GM12878 (cell line): ENCODE results near the gene TSPO. TPM values are rescaled to one million over a fixed set of nuclear protein-coding genes. Genes with fewer than 3 reads are reported as not detected.
A peak's percentile ranks its signal among the peaks of the same experiment; 100 is the strongest.

ENCODE experiments used
- ATAC-seq: fragments of 200-7000 bp; cut with Tn5 transposase; 3 replicates; pipeline ENCODE4 v1.9.1; 2020; ENCODE audit warnings: mild to moderate bottlenecking, moderate library complexity
- Bru-seq: library from RNA; stranded (reverse); fragments of 400-500 nt; gene quantifications from one replicate; lab custom pipeline; 2021; lab: Mats Ljungman, UMichigan
- BruChase-seq, 2 experiments: library from RNA; stranded (reverse); fragments of 400-500 nt; gene quantifications; one replicate each; lab custom pipeline; 2021; lab: Mats Ljungman, UMichigan
- BruUV-seq: library from RNA; stranded (reverse); fragments of 400-500 nt; replicated peaks from 2 replicates; lab custom pipeline; 2021; lab: Mats Ljungman, UMichigan
- CTCF ChIA-PET: fragments of 300-600 bp; sonication (Branson Sonifier 250); formaldehyde crosslinking; extraction: SDS; loops from one replicate; lab custom pipeline; 2021; ENCODE audit warnings: inconsistent platforms; lab: Yijun Ruan, JAX
- POLR2A ChIA-PET: fragments of 350-600 bp; formaldehyde crosslinking; extraction: SDS; loops from one replicate; lab custom pipeline; 2021; ENCODE audit warnings: inconsistent platforms; lab: Charles Lee
- RAD21 ChIA-PET: fragments of 300-600 bp; sonication (Branson Sonifier 250); formaldehyde crosslinking; loops from one replicate; lab custom pipeline; 2023; ENCODE audit warnings: antibody characterized with exemption; ENCODE audit not compliant: unreplicated experiment; lab: Charles Lee
- SMC1A ChIA-PET: fragments of 300-600 bp; sonication (Branson Sonifier 250); formaldehyde crosslinking; loops from one replicate; lab custom pipeline; 2023; ENCODE audit not compliant: unreplicated experiment, uncharacterized antibody; lab: Charles Lee
- DNase-seq: peaks from one replicate; pipeline ENCODE4 v3.0.0-alpha.2; 2011; ENCODE audit warnings: low read depth, low spot score
- FAIRE-seq: peaks from 3 replicates; lab custom pipeline; 2011; peaks lifted over from hg19 to GRCh38; lab: Jason Lieb, UNC
- H2AFZ ChIP-seq: 2 replicates; pipeline ENCODE4 v1.6.0; 2011; ENCODE audit warnings: low read depth, low read length, control low read depth; ENCODE audit not compliant: control insufficient read depth
- H3K27ac ChIP-seq: 2 replicates; pipeline ENCODE4 v1.5.1; 2011; ENCODE audit warnings: control low read depth; ENCODE audit not compliant: control insufficient read depth, insufficient read depth
- H3K27me3 ChIP-seq, 2 experiments: replicated peaks in 1 of 2; 2 replicates each; pipeline versions ENCODE4 v1.6.0 to v1.6.1; 2011; ENCODE audit warnings: low read length in 1 of 2; ENCODE audit not compliant: control insufficient read depth in 2 of 2, insufficient read depth in 2 of 2
- H3K36me3 ChIP-seq, 2 experiments: 2 replicates each; pipeline ENCODE4 v1.5.1; 2011; ENCODE audit warnings: low read length in 1 of 2; ENCODE audit not compliant: control insufficient read depth in 2 of 2, insufficient read depth in 2 of 2
- H3K4me1 ChIP-seq: 2 replicates; pipeline ENCODE4 v1.6.1; 2011; ENCODE audit warnings: mild to moderate bottlenecking, low read length, moderate library complexity, mixed read lengths; ENCODE audit not compliant: control insufficient read depth, insufficient read depth
- H3K4me2 ChIP-seq: 2 replicates; pipeline ENCODE4 v1.6.0; 2011; ENCODE audit warnings: control low read depth; ENCODE audit not compliant: control insufficient read depth, insufficient read depth
- H3K4me3 ChIP-seq: fragments of 200-600 bp; sonication (generic); 2 replicates; pipeline ENCODE4 v1.5.1; 2016
- H3K79me2 ChIP-seq: 2 replicates; pipeline ENCODE4 v1.6.0; 2011; ENCODE audit warnings: low read length; ENCODE audit not compliant: control insufficient read depth, insufficient read depth
- H3K9ac ChIP-seq: 2 replicates; pipeline ENCODE4 v1.8.0; 2011; ENCODE audit warnings: low read length, control low read depth, mixed read lengths; ENCODE audit not compliant: control insufficient read depth, insufficient read depth
- H3K9me3 ChIP-seq: replicated peaks from 3 replicates; pipeline ENCODE4 v1.5.1; 2011; ENCODE audit warnings: mild to moderate bottlenecking, low read length; ENCODE audit not compliant: control insufficient read depth, insufficient read depth
- H4K20me1 ChIP-seq: 2 replicates; pipeline ENCODE4 v1.6.0; 2011; ENCODE audit not compliant: control insufficient read depth, insufficient read depth
- CREM ChIP-seq: IDR thresholded peaks from 2 replicates; pipeline ENCODE4 v1.6.1; 2014; ENCODE audit warnings: antibody characterized with exemption, low read depth
- IKZF1 ChIP-seq: fragments of 450-650 bp; conservative IDR thresholded peaks from 2 replicates; pipeline ENCODE4 v1.6.1; 2017; ENCODE audit warnings: antibody characterized with exemption, mild to moderate bottlenecking
- MEF2B ChIP-seq: fragments of 450-650 bp; IDR thresholded peaks from 2 replicates; pipeline ENCODE4 v1.6.1; 2018; ENCODE audit warnings: mild to moderate bottlenecking, moderate library complexity; ENCODE audit not compliant: partially characterized antibody, poor library complexity, severe bottlenecking
- RFX5 ChIP-seq: IDR thresholded peaks from 2 replicates; pipeline ENCODE4 v1.6.1; 2011; ENCODE audit warnings: low read depth, low read length, improper control_type of control experiment
- WGBS: methylation state at CpG from one replicate; pipeline ENCODE4 v1.1.6; 2016; ENCODE audit warnings: low lambda C conversion rate; ENCODE audit not compliant: insufficient replicate concordance, insufficient coverage; ENCODE audit errors: missing lambda C conversion rate; 5-methylcytosine and 5-hydroxymethylcytosine counted together
- in situ Hi-C: fragments of 300-500 bp; cut with MboI; formaldehyde crosslinking; loops from 9 replicates; pipeline ENCODE4 v1.14.3; 2018; ENCODE audit warnings: mixed read lengths
- intact Hi-C: fragments of 100-400 bp; cut with micrococcal nuclease; formaldehyde crosslinking; loops from one replicate; pipeline ENCODE4 v1.14.2; 2022; ENCODE audit not compliant: unreplicated experiment
- long read RNA-seq, 2 experiments: library from polyadenylated mRNA; unstranded; transcript quantifications; one replicate each; pipeline ENCODE4 v2.0.0, GENCODE V29; 2019 to 2020
- polyA minus RNA-seq, 3 experiments: library from RNA; depleted of rRNA, polyadenylated mRNA; stranded (reverse); fragments of >200 nt; gene quantifications; 2 replicates each; pipeline ENCODE4 v1.2.3, GENCODE V29; 2011
- polyA plus RNA-seq, 11 experiments: library from polyadenylated mRNA; depleted of rRNA in 4 of 11; unstranded in 6 of 11; stranded (reverse) in 5 of 11; fragments of >200 nt; fragmentation: Nextera tagmentation in 4 of 11; fragmentation: Illumina TruSeq in 1 of 11; extraction: Ambion mirVana in 4 of 11; extraction: Trizol in 1 of 11; gene quantifications; 1 replicate in 1 of 11; 2 replicates in 10 of 11; pipeline versions ENCODE4 v1.2.1 to v1.2.3, GENCODE V29; 2011 to 2016; ENCODE audit warnings: inconsistent platforms in 2 of 11, missing spikeins in 2 of 11, low read depth in 1 of 11
- total RNA-seq, 4 experiments: library from RNA; depleted of rRNA in 3 of 4; stranded (reverse); fragments of >200 nt in 3 of 4; fragmentation: Illumina TruSeq in 1 of 4; extraction: Trizol in 1 of 4; gene quantifications; 2 replicates each; pipeline versions ENCODE4 v1.2.1 to v1.2.3, GENCODE V29; 2013 to 2021
- TF ChIP-seq, protein P1 (sequence below): IDR thresholded peaks from 2 replicates; pipeline ENCODE4 v1.6.1; 2012; ENCODE audit warnings: low read depth, low read length, improper control_type of control experiment
- TF ChIP-seq, protein P2 (sequence below): fragments of 450-650 bp; IDR thresholded peaks from 2 replicates; pipeline ENCODE4 v1.6.1; 2017; ENCODE audit warnings: mild to moderate bottlenecking, moderate library complexity

TSPO gene
- 4.2 and 6.8 TPM in 2 replicates for total RNA-seq (2013; cell fraction: nucleolus; rRNA removed)
- total RNA-seq (2014; rRNA removed) (41.3 and 50.5 TPM in 2 replicates), total RNA-seq (2014; rRNA removed; fragmentation: Illumina TruSeq; extraction: Trizol) (4.9 and 6.6 TPM in 2 replicates), total RNA-seq (2021) (25.8 and 31.6 TPM in 2 replicates), polyA plus RNA-seq (2011; rRNA removed) (6.1 and 11.7 TPM in 2 replicates), polyA plus RNA-seq (2014; fragmentation: Illumina TruSeq; extraction: Trizol) (1.4 TPM in 1 of 2 replicates, not detected in the other), polyA plus RNA-seq (2014; fragmentation: Nextera tagmentation; extraction: Ambion mirVana) (1 to 10 TPM; 1.8 to 3.4 TPM), polyA plus RNA-seq (2014; rRNA removed) (41.1 and 46.8 TPM in 2 replicates), polyA plus RNA-seq (2016; fragmentation: Nextera tagmentation; extraction: Ambion mirVana) (10 to 100 TPM; 27.1 to 30.8 TPM), polyA minus RNA-seq (2011; rRNA and poly(A)+ RNA removed) (1.7 and 11.1 TPM in 2 replicates), Bru-seq, nascent RNA (percentile 58 among the genes with signal in this experiment), BruChase-seq, experiment 1, labeled RNA remaining after a 6-hour chase (percentile 58 among the genes with signal in this experiment), BruChase-seq, experiment 2, labeled RNA remaining after a 2-hour chase (percentile 57 among the genes with signal in this experiment)
- polyA plus RNA-seq (2011; ENCODE audit: low read depth), result 6.8 TPM
- 23.6 and 34.9 TPM in 2 replicates for polyA plus RNA-seq (2011; cell fraction: cytosol; rRNA removed)
- 19.5 and 31.3 TPM in 2 replicates for polyA plus RNA-seq (2011; cell fraction: nucleus; rRNA removed)
- polyA plus RNA-seq (2012), result 14.1 and 30.7 TPM in 2 replicates
- 3.7 and 5.5 TPM in 2 replicates for polyA minus RNA-seq (2011; cell fraction: cytosol; rRNA and poly(A)+ RNA removed)
- polyA minus RNA-seq (2011; cell fraction: nucleus; rRNA and poly(A)+ RNA removed), result 3.1 and 6.0 TPM in 2 replicates
- long read RNA-seq, experiment 1, transcript TSPO-202 (4 exons, 881 nt), result major isoform, 50 of 59 reads
- long read RNA-seq, experiment 1, partial matches to known transcripts, result 4 of 59 reads
- long read RNA-seq, experiment 1, other reads (novel, unspliced or antisense), result 0 of 59 reads
- long read RNA-seq, experiment 2, transcript TSPO-202 (4 exons, 881 nt), result major isoform, 18 of 24 reads
- long read RNA-seq, experiment 2, partial matches to known transcripts, result 2 of 24 reads
- long read RNA-seq, experiment 2, other reads (novel, unspliced or antisense), result 0 of 24 reads

DNA sequence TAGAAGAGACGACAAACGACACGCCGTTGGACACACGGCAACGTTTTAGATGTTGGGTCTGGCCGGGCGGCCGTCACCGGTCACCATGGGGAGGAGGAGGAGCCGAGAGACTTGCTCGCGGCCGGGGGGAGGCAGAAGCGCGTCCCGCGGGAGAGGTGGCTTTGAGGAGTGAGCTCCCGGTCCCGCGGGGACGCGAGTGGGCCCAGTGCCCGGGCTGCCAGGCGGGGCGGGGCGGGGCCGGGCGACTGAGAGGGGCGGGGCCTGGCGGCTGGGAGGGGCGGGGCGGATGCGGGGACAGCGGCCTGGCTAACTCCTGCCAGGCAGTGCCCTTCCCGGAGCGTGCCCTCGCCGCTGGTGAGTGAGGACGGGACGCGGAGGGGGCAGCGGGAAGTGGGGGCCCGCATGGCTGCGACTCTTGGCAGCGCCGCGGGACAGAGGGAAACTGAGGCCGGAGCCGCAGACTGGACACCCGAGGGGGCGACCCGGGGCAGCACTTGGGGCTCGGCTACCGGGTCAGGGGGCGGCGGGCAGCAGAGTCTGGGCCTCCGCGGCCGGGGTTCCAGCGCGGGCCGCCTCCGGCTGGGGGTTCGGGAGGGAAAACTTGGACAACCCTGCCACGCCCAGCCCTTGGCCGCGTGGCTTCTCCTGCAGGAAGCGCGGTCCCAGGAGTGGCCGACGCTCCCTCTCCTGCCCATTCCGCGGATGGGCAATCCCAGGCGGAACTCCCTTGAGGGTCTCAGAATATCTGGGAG is at the start of gene TSPO:
TSPO (plus strand) TSS at position 309 of the 752 bp plus-strand sequence. CDS start 7,680 bp downstream, outside the sequence.
- CTCF ChIA-PET, result no interaction called here
- peak; percentile 86 for ATAC-seq

More for the DNA sequence above, at the start of gene TSPO:
- intact Hi-C loops, result no loop called here
- TF ChIP-seq IKZF1 (peak; percentile 51; the same call in 1 of the 2 replicates), MEF2B (peak; percentile 15), CREM (no peak), RFX5 (peak; percentile 91)
- TF ChIP-seq, protein P1, sequence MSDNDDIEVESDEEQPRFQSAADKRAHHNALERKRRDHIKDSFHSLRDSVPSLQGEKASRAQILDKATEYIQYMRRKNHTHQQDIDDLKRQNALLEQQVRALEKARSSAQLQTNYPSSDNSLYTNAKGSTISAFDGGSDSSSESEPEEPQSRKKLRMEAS, result peak; percentile 45; the same call in 1 of the 2 replicates
- TF ChIP-seq, protein P2, sequence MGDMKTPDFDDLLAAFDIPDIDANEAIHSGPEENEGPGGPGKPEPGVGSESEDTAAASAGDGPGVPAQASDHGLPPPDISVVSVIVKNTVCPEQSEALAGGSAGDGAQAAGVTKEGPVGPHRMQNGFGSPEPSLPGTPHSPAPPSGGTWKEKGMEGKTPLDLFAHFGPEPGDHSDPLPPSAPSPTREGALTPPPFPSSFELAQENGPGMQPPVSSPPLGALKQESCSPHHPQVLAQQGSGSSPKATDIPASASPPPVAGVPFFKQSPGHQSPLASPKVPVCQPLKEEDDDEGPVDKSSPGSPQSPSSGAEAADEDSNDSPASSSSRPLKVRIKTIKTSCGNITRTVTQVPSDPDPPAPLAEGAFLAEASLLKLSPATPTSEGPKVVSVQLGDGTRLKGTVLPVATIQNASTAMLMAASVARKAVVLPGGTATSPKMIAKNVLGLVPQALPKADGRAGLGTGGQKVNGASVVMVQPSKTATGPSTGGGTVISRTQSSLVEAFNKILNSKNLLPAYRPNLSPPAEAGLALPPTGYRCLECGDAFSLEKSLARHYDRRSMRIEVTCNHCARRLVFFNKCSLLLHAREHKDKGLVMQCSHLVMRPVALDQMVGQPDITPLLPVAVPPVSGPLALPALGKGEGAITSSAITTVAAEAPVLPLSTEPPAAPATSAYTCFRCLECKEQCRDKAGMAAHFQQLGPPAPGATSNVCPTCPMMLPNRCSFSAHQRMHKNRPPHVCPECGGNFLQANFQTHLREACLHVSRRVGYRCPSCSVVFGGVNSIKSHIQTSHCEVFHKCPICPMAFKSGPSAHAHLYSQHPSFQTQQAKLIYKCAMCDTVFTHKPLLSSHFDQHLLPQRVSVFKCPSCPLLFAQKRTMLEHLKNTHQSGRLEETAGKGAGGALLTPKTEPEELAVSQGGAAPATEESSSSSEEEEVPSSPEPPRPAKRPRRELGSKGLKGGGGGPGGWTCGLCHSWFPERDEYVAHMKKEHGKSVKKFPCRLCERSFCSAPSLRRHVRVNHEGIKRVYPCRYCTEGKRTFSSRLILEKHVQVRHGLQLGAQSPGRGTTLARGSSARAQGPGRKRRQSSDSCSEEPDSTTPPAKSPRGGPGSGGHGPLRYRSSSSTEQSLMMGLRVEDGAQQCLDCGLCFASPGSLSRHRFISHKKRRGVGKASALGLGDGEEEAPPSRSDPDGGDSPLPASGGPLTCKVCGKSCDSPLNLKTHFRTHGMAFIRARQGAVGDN, result peak; percentile 54; the same call in 1 of the 2 replicates
- TF ChIP-seq, all 136 proteins: peak for 5
- BruUV-seq, result TSS peak; percentile 61
- DNase-seq (no peak), FAIRE-seq (no peak)
- SMC1A ChIA-PET, result interaction anchor here (0.6 kb wide), 1 partner anchor 128 kb away, joined by 3 read pairs; no protein-coding TSS in a partner anchor
- no peaks in the 10 kb centered on the region for H4K20me1 ChIP-seq
- peaks cover 17% of the 10 kb centered on the region for H3K4me1 ChIP-seq
- no peaks in the 10 kb centered on the region for H3K9me3 ChIP-seq
- no peaks in the 10 kb centered on the region for H3K36me3 ChIP-seq
- H3K4me3 ChIP-seq, result peak within 1 kb of the TSS; percentile 77
- H3K27ac ChIP-seq, result no peak within 1 kb of the TSS; the same call in 1 of the 2 replicates
- in situ Hi-C loops, result no loop called here
- 7% methylated on average over 52 of the region's 75 CpGs for whole genome bisulfite sequencing
- H3K27me3 ChIP-seq, result no peaks in the 10 kb centered on the region
- no peaks in the 10 kb centered on the region; the same call in 1 of the 2 replicates for H3K79me2 ChIP-seq
- peak within 1 kb of the TSS; percentile 59 for H3K9ac ChIP-seq
- RAD21 ChIA-PET, result no interaction called here
- peak within 1 kb of the TSS; percentile 87 for H2AFZ ChIP-seq
- POLR2A ChIA-PET, result no interaction called here
- peak within 1 kb of the TSS; percentile 94 for H3K4me2 ChIP-seq
